ENCODE measurements around the gene JADE3.

JADE3 gene

DNA sequence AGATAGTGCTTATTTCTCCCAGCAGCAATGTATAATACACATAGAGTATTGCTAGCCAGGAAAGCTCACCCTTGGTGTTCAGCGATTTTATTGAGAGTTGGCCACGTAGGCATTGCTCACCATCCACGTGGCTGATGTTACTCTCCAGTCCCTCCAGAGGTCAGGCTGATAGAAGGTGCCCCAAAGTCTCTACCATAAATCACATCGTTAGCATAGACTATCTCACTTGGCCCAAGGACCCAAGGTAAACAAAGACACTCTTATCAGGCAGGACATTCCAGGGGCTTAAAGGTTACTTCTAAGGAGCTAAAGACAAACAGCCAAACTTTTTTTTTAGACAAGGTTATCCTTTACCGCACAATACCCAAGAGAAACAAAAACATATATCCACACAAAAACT is 135.8 kb downstream of the JADE3 start:
- no peak for DNase-seq

DNA sequence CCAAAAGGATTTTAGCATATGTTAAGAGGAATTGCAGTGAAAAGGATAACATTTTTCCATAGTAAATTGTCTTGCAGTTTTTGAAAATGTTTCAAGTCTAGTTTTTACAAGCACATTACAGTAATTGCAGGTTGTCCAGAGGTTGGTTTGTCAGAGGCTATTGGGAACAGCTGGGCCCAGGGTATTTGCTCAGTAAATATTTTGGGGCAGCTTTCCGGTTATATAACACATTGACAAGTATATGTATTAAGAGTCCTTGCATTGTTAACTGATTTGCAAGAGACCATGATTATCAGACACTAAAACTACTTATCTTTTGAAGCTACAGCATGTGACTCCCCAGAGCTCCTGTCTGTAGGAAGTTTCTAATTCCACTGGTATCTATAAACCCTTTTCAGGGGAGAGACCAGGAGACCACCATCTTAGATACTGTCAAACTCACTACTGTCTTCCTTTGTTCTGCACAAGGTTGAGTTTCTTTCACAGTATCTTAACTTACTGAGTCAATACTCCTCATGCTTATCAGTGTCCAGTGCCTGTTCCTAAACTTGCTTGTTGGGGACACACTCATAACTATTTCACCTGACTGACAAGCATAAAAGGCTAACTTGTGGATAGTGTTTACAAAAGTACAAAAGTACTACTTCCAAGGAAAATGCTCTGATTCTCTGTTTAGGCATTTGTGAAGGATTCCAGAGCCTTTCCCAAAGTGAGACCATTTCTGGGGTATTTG is 147.1 kb downstream of the JADE3 start:
- no peak for DNase-seq

DNA sequence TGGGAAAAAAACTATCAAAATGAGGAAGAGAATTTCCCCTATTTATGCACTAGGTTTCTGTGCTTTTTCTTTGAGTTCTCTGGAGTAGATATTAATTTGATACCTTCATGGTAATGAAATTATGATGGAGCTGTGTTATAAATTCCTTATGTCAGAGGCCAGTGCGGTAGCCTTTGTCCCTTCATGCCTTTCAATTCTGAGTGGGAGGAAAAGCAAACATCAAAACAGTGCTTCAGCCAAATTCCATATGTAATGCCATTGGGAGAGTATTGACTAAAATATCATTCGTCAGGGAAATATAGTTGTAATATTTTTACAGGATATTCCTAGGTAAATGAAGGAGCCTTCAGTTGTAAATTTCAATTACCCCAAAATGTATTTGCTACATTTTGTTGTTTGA is 148.5 kb downstream of the JADE3 start:
- no peak for DNase-seq

DNA sequence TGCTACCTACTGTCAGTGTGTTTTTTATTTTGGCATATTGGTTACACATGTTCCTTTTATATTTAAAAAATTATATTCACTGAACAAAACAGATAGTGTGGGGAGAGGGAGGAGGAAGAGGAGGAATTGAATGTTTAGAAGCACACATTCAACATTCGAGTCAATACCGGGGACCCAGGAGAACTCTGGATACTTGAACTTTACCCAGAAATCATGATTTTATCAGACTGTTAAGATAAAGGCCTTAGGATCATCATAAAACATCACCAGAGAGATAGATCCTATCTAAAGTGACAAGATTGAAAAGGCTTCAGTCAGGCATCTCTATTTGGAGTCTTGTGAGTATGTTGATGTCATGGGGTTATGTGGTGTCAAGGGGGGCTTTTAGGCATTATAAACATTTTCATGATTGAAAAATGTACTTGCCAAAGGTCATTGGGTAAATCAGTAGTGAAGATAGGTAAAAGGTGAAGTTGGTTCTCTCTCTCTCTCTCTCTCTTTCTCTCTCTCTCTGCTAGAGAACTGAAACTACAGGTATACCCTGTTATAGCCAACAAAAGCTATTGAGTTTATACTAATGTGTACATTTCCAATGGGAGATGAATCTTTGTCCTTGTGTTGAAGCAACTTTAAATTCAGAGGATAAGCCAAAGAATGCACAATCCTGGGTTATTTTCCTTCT is 149.2 kb downstream of the JADE3 start:
- no peak for DNase-seq

DNA sequence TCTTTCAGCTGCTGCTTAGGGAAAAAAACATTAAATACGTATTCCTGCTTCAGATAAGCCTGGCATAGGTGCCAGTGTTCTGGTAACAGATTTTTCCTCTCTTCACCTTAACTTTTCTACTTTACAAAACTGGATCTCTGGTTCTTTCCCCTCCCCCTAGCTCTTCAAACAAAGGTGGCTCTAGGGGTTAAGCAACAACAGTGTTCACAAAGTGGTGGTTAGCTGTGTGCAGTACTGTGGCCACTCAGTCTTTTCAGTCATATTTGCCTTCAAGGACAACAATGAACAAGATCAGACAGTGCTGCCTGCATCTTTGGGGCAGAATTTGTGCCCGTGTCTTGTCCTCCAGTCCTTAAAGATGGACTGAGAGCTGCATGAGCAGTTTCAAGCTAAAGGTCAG is 151.0 kb downstream of the JADE3 start:
- no peak for DNase-seq

DNA sequence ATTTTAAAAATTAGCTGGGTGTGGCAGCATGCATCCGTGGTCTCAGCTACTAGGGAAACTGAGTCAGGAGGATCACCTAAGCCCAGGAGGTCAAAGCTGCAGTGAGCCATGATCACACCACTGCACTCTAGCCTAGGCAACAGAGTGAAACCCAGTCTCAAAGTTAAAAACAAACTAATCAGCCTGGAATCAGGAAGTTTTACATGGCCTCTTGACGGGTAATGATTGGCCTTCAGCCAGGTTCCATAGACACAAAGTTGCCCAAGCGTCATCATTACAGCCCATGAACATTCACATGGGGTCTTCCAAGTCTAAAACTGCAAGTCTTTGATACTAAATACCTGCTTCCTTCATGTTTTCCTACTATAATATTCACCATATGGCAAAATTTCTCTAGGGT is 156.0 kb downstream of the JADE3 start:
- no peak for DNase-seq

DNA sequence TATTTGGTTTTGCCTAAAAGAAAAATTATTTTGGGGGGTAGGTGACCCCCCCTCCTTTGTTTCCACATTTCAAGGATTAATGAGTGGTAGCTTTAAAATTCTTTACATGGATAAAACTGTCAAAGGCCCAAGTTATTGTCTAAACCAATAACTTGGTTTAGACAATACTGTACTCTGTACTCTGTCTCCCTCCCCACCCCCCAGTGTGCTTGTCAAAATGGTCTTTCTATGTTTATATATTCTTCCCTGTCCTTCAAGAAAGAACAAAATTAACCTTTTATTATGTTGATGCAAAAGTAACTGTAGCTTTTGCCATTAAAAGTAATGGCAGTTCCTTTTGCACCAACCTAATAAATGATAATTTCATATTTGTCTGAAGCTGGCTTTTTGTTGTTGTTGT is 156.5 kb downstream of the JADE3 start:
- DNase-seq, result no peak

DNA sequence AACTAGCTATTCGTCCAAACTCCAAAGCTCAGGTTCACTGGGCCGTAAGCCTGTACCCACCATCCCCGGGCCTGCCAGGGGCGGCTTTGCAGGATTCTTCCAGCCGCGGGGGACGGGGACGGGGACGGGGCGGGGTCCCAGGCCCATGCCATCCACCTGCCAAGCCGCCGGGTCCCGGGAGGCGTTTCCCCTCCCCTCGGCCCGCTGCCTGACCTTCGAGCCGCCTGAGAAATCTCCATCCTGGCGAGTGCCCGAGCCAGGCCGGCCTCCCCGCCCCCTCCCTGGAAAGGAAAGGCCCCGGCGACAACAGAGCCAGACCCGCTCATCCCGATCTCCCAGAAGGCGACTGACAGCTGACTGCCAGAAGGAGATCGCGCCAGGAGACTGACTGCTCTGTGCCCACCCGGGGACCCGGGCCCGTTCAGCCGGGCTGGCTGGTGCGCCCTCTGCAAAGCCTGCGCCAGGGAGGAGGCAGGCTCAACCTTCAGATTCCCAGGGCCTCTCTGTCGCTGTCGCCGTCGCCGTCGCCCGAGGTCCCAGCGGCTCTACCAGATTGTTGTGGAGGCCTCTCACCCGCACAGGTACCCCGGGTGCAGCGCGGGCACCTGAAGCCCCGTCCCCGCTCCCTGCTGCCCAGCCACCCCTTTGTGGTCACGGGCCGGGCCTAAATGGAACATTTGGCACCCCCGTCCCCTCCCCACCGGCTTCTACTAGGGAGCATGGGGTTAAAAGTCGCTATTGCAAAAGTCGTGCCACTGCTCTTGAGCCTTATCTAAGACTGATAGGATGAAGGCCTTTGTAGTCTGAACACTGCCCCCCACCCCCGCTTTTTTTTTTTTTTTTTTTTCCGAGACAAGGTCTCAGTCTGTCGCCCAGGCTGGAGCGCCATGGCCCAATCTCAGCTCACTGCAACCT is 166.2 kb downstream of the JADE3 start, which contains the start of gene RGN:
Gene RGN (plus strand): TSS at position 315 of the 915 bp plus-strand sequence. CDS start 2,702 bp downstream, outside the sequence.
- no peak for DNase-seq

DNA sequence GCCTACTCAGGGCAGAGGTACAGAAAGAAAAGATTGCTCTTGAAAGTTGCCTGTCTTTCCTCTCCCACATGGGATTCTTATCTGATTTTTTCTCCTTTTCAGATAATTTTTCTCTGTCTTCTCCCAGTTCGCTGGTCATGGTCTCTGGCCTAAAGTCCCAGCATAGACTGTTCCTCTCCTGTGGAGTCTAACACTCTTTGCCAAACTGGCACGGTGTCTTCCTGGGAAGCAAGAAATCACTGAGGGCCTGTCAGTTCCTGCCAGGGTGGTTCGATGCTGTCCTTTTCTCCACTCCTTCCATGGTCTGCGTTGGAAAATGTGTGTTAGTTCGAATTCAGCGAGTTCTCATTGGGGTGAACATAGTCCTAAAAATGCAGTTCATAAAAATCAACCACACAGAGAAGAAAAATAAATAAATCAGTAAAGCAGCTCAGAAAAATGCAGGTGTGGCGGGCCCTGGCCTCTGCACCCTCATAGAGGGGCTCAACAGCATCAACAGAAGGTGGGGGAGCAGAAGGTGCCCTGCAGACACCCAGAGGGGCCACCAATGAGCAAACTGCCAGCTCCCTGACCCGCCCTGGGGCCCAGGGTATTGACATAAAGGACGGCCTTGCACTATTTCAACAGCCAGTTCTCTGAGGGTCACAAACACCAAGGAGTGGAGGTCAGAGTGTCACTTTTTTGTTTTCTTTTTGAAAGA is 168.1 kb downstream of the JADE3 start:
- DNase-seq, result no peak

DNA sequence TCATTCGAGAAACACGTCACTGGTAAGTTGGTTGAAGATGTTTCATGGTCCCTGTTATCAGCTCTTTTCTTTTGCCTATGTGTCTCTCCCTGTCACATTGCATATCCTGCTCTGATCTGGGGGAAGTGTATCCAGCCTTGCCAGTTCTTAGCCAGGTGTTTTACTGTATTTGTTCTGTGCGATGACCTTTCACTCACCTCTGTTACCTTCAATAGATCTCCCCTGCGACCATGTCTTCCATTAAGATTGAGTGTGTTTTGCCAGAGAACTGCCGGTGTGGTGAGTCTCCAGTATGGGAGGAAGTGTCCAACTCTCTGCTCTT is 168.7 kb downstream of the JADE3 start:
- no peak for DNase-seq

DNA sequence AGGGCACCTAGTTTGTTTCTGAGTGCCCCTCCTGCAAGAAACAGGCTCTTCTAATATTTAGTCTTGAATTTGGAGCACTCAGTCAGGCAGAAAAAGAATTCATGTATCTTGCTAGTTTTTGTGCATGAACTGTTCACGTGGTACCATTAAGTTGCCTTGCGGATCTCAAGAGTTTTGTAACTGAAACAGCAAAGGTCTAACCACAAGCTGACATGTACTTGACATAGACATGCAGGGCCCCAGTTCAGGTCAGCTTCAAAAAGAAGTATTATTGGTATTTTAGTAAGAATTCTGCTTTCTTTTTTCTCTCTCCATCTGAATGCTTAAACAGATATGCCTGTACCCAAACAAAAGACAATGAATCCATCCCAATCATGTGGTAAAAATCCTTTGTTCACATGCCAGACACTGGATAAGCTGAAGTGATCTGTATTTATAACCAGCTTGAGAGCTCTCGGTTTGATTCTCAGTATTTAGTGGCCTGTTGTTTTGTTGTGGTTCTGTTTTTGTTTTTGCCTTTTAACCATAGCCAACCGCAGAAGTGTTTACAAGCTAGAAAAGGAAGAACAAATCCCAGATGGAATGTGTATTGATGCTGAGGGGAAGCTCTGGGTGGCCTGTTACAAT is 179.0 kb downstream of the JADE3 start:
- no peak for DNase-seq

DNA sequence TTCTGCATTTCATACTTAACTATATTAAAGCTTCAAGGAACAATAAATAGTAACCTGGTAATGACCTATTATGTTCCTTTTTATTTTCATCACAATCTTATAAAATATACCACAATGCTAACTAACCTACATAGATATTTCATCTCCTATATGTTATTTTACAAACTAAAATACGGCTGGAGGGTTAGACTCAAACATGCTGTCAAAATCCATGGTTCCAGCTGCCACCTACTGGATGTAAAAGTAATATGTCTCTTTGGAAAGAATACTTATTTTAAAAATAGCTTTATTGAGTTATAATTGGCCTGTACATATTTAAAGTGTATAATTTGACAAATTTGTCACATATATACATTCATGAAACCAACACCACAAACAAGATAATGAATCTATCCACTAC is 181.0 kb downstream of the JADE3 start:
- no peak for DNase-seq

DNA sequence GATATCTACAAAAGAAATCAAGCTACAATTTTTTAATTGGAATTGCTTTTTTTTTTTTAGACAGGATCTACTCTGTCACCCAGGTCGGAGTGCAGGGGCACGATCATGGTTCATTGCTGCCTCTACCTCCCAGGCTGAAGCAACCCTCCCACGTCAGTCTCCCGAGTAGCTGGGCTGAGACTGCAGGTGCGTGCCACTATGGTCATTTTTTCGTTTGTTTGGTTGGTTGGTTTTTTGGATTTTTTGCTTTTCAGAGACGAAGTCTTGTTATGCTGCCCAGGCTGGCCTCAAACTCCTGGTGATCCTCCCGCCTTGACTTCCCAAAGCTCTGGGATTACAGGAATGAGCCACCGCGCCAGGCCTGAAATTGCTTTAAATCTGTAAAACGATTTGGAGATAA is 181.6 kb downstream of the JADE3 start:
- DNase-seq, result no peak

DNA sequence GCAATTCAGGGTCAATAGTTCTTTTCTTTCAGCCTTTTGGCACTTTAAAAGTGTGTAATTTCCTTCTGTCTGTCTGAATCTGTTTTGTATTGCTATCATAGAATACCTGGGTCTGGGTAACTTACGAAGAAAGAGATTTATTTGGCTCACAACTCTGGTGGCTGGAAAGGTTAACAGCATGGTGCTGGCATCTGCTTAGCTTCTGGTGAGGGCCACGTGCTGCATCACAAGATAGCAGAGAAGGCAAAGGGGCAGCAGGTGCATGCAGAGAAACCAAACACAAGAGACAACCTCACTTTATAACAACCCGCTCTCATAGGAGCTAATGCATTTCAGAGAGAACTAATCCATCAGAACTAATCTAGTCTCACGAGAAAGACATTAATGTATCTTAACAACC is 184.8 kb downstream of the JADE3 start:
- DNase-seq, result no peak

DNA sequence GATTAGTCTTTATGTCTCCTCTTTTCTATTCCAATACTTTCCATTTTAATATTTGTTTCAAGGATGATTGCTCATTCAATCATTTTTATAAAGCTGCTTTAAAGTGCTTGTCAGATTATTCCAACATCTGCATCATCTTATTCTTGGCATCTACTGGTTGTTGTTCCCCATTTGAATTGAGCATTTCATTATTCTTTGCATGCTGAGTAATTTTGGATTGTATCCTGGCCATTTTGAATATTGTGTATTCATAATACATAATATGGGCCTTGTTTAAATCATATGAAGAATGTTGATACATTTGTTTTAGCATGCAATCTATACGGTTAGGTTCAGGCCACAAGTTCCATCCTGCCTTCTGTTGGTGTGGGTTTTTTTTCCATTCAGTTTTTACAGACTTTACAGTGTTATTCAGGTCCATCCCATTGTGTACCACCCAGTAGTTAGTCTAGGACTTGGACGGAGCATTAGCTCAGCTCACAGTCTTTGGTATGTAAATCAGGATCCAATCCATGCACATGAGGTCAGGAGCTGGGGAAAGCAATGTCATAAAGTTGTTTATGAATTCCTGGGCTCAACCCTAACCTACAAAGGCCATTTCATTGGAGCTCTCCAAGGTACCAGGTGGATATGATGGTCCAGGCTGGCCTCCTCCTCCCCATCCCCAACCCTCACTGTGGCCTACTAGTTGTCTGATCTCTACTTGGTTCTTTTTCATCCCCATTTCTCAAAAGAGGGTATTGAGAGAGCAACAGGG is 186.3 kb downstream of the JADE3 start:
- DNase-seq, result no peak

DNA sequence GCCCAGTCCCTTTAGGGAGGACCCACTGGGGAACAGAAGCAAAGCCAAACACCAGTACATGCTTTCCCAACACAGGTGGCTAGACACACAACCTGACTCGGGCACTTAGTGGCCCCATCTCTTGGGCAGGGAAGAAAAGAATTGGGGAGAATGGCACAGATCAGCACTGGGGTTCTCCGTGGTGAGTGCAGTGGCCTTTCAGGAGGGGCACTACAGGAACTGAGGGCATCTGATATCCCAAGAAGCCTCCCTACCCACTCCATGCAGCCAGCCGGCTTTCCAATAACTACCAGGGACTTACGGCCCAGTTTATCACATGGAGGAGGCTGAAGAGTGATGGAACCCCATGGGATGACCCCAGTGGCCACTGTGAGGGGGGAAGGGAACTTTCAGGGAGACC is 189.0 kb downstream of the JADE3 start:
- DNase-seq, result no peak

Measured in KG1 (cell line).